Common myeloid progenitor, CD34-positive (primary cell): ENCODE results near the gene RPEL1.

ENCODE experiments used
- CTCF ChIA-PET: fragments of 350-600 bp; sonication (Branson Sonifier 250); formaldehyde crosslinking; loops from one replicate; lab custom pipeline; 2021; ENCODE audit warnings: antibody characterized with exemption; lab: Charles Lee
- POLR2A ChIA-PET: fragments of 350-600 bp; sonication (Branson Sonifier 250); formaldehyde crosslinking; loops from one replicate; lab custom pipeline; 2021; ENCODE audit warnings: antibody characterized with exemption; lab: Charles Lee
- DNase-seq, 3 donors: peaks; one replicate each; pipeline versions ENCODE4 v3.0.0 to v3.0.0-alpha.2; 2013
- H3K27ac ChIP-seq, 2 experiments: 1 replicate in 1 of 2; 2 replicates in 1 of 2; pipeline ENCODE4 v1.7.0; 2013; ENCODE audit warnings: inconsistent platforms in 2 of 2, low read length in 2 of 2, mild to moderate bottlenecking in 2 of 2, low read depth in 1 of 2, moderate library complexity in 1 of 2; ENCODE audit not compliant: severe bottlenecking in 2 of 2, insufficient read depth in 1 of 2, poor library complexity in 1 of 2
- H3K27me3 ChIP-seq, 5 experiments: replicated peaks in 2 of 5; 1 replicate in 3 of 5; 2 replicates in 2 of 5; pipeline versions ENCODE4 v1.6.1 to v1.7.0; 2013; ENCODE audit warnings: low read length in 4 of 5, mild to moderate bottlenecking in 2 of 5, moderate library complexity in 2 of 5, inconsistent platforms in 1 of 5; ENCODE audit not compliant: insufficient read depth in 5 of 5, control insufficient read depth in 4 of 5
- H3K36me3 ChIP-seq, 4 experiments: 1 replicate in 2 of 4; 2 replicates in 2 of 4; pipeline versions ENCODE4 v1.6.1 to v1.7.0; 2013; ENCODE audit warnings: low read length in 3 of 4, control low read depth in 1 of 4, mild to moderate bottlenecking in 1 of 4; ENCODE audit not compliant: control insufficient read depth in 4 of 4, insufficient read depth in 4 of 4
- H3K4me1 ChIP-seq, 4 experiments: 1 replicate in 3 of 4; 2 replicates in 1 of 4; pipeline versions ENCODE4 v1.6.1 to v1.7.1; 2013; ENCODE audit warnings: low read length in 3 of 4, mild to moderate bottlenecking in 3 of 4, control low read depth in 1 of 4, inconsistent platforms in 1 of 4, moderate library complexity in 1 of 4; ENCODE audit not compliant: control insufficient read depth in 4 of 4, insufficient read depth in 4 of 4; ENCODE audit errors: control extremely low read depth in 1 of 4
- H3K4me3 ChIP-seq, 7 experiments: 1 replicate in 4 of 7; 2 replicates in 3 of 7; pipeline versions ENCODE4 v1.5.1 to v1.7.0; 2013; ENCODE audit warnings: mild to moderate bottlenecking in 7 of 7, low read length in 6 of 7, moderate library complexity in 6 of 7, inconsistent platforms in 2 of 7, low read depth in 2 of 7, control low read depth in 1 of 7; ENCODE audit not compliant: insufficient read depth in 4 of 7, control insufficient read depth in 1 of 7; ENCODE audit errors: extremely low read depth in 1 of 7
- H3K9me3 ChIP-seq, 5 experiments: 1 replicate in 4 of 5; 2 replicates in 1 of 5; pipeline versions ENCODE4 v1.6.1 to v1.7.1; 2013; ENCODE audit warnings: low read length in 4 of 5, mild to moderate bottlenecking in 2 of 5, inconsistent platforms in 1 of 5, low read depth in 1 of 5, moderate library complexity in 1 of 5; ENCODE audit not compliant: control insufficient read depth in 4 of 5, insufficient read depth in 2 of 5; ENCODE audit errors: control extremely low read depth in 1 of 5
- WGBS: methylation state at CpG from one replicate; pipeline ENCODE4 v1.1.5; 2013; ENCODE audit not compliant: insufficient coverage; 5-methylcytosine and 5-hydroxymethylcytosine counted together

The RPEL1 gene

GRCh38 chr10:103232131-103232673 lies 13.5 kb upstream of the RPEL1 start:
- ChIA-PET CTCF (interaction anchor here (0.7 to 0.8 kb wide), 2 partner anchors 9 to 38 kb away, joined by 3 read pairs; no protein-coding TSS in a partner anchor), POLR2A (no interaction called here)
- no peak overlapping the region for H3K4me3 ChIP-seq
- no peak overlapping the region for H3K27ac ChIP-seq
- no peaks in the 10 kb centered on the region for H3K36me3 ChIP-seq
- peaks cover 0 to 5% (median 0%) of the 10 kb centered on the region in 4 experiments for H3K4me1 ChIP-seq
- H3K9me3 ChIP-seq, result no peaks in the 10 kb centered on the region
- no peak for DNase-seq
- no peaks in the 10 kb centered on the region for H3K27me3 ChIP-seq
- 89% methylated on average over 1 of the region's 3 CpGs for WGBS

GRCh38 chr10:103232772-103233488 lies 12.8 kb upstream of the RPEL1 start:
- CTCF ChIA-PET, result interaction anchor here (0.8 kb wide), 1 partner anchor 8 kb away, joined by 3 read pairs; no protein-coding TSS in a partner anchor
- POLR2A ChIA-PET, result no interaction called here
- Histone ChIP-seq H3K4me1 (peaks cover 0 to 5% (median 0%) of the 10 kb centered on the region in 4 experiments), H3K27me3 (no peaks in the 10 kb centered on the region), H3K9me3 (no peaks in the 10 kb centered on the region), H3K27ac (no peak overlapping the region), H3K36me3 (no peaks in the 10 kb centered on the region), H3K4me3 (no peak overlapping the region)
- WGBS, result 57% methylated on average over 5 of the region's 7 CpGs
- no peak for DNase-seq

- Histone ChIP-seq H3K27me3 (no peaks in the 10 kb centered on the region), H3K9me3 (no peaks in the 10 kb centered on the region), H3K4me1 (peaks cover 4 to 14% (median 8%) of the 10 kb centered on the region in 4 experiments), H3K4me3 (no peak overlapping the region), H3K27ac (no peak overlapping the region), H3K36me3 (no peaks in the 10 kb centered on the region)
- POLR2A ChIA-PET, result no interaction called here
- DNase-seq, result no peak
- CTCF ChIA-PET, result interaction anchor here (1.4 to 2.6 kb wide), 2 partner anchors 8 to 10 kb away, joined by 4 to 8 read pairs; no protein-coding TSS in a partner anchor
- WGBS, result 100% methylated on average over 1 of the region's 2 CpGs
These were observed 9.9 kb upstream of the RPEL1 start for GRCh38 chr10:103235775-103236174.

GRCh38 chr10:103238506-103239252 lies 7.0 kb upstream of the RPEL1 start:
- H3K4me1 ChIP-seq, result peaks cover 8 to 27% (median 26%) of the 10 kb centered on the region in 4 experiments
- POLR2A ChIA-PET, result no interaction called here
- DNase-seq, result no peak
- no peaks in the 10 kb centered on the region for H3K9me3 ChIP-seq
- CTCF ChIA-PET, result interaction anchor here (0.9 to 1.8 kb wide), 7 partner anchors 9 to 125 kb away, joined by 3 to 4 read pairs (median 3); no protein-coding TSS in a partner anchor
- 100% methylated on average over 10 of the region's 11 CpGs for WGBS
- H3K36me3 ChIP-seq, result no peaks in the 10 kb centered on the region
- no peak overlapping the region for H3K4me3 ChIP-seq
- H3K27me3 ChIP-seq, result no peaks in the 10 kb centered on the region
- no peak overlapping the region for H3K27ac ChIP-seq

GRCh38 chr10:103241262-103242011 lies 4.2 kb upstream of the RPEL1 start:
- H3K27me3 ChIP-seq, result no peaks in the 10 kb centered on the region
- H3K27ac ChIP-seq, result peak overlapping the region; percentile 67 to 75
- WGBS, result 27% methylated on average over 5 of the region's 7 CpGs
- H3K9me3 ChIP-seq, result no peaks in the 10 kb centered on the region
- CTCF ChIA-PET, result interaction anchor here (0.7 to 1.8 kb wide), 10 partner anchors 9 to 406 kb away, joined by 3 to 7 read pairs (median 3); no protein-coding TSS in a partner anchor
- no peaks in the 10 kb centered on the region for H3K36me3 ChIP-seq
- H3K4me3 ChIP-seq, result peak overlapping the region in 5 of 7 experiments; percentile 17 to 68 (median 33)
- POLR2A ChIA-PET, result interaction anchor here (0.7 to 2.0 kb wide), 3 partner anchors 12 to 125 kb away, joined by 3 to 10 read pairs (median 3); partner anchors contain the start of gene NT5C2
- H3K4me1 ChIP-seq, result peaks cover 8 to 29% (median 27%) of the 10 kb centered on the region in 4 experiments
- DNase-seq, result peak; percentile 66 to 89 (median 85)

GRCh38 chr10:103244666-103245271 lies 918 bp upstream of the RPEL1 start:
- peak overlapping the region in 1 of 7 experiments; percentile 10 for H3K4me3 ChIP-seq
- no peaks in the 10 kb centered on the region for H3K9me3 ChIP-seq
- no peak overlapping the region for H3K27ac ChIP-seq
- peak; percentile 78 to 88 (median 83) for DNase-seq
- WGBS, result 37% methylated on average over 9 of the region's 9 CpGs
- H3K27me3 ChIP-seq, result no peaks in the 10 kb centered on the region
- no peaks in the 10 kb centered on the region for H3K36me3 ChIP-seq
- H3K4me1 ChIP-seq, result peaks cover 8 to 29% (median 27%) of the 10 kb centered on the region in 4 experiments
- CTCF ChIA-PET, result interaction anchor here (0.7 to 2.6 kb wide), 41 partner anchors 10 to 532 kb away, joined by 3 to 19 read pairs (median 4); partner anchors contain the start of genes CNNM2, CYP17A1 and NT5C2
- POLR2A ChIA-PET, result interaction anchor here (0.8 to 1.2 kb wide), 3 partner anchors 53 to 91 kb away, joined by 3 to 4 read pairs (median 3); no protein-coding TSS in a partner anchor
